Measurements from ENCODE around the gene PACSIN2.

DNA sequence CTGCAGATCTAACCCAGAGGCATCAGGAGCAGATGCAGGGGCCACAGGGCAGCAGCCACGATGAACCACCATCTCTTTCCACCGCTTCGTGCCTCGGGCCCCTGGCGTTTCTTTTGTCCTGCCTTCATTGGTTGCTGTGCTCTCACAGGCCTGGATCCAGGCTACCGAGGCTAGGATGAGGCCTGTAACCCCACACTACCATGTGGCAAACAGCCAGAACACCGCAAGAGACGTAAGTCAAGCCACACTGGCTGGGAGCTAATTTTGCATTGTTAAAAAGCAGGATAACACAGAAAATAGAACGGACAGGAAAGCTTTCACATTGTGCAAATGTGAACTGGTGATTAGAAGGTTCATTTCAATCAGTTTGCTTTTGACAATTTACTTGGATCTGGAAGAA is 142.1 kb downstream of the PACSIN2 start:
- TF ChIP-seq, protein P1, sequence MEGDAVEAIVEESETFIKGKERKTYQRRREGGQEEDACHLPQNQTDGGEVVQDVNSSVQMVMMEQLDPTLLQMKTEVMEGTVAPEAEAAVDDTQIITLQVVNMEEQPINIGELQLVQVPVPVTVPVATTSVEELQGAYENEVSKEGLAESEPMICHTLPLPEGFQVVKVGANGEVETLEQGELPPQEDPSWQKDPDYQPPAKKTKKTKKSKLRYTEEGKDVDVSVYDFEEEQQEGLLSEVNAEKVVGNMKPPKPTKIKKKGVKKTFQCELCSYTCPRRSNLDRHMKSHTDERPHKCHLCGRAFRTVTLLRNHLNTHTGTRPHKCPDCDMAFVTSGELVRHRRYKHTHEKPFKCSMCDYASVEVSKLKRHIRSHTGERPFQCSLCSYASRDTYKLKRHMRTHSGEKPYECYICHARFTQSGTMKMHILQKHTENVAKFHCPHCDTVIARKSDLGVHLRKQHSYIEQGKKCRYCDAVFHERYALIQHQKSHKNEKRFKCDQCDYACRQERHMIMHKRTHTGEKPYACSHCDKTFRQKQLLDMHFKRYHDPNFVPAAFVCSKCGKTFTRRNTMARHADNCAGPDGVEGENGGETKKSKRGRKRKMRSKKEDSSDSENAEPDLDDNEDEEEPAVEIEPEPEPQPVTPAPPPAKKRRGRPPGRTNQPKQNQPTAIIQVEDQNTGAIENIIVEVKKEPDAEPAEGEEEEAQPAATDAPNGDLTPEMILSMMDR (IDR thresholded peaks at IDR 0.05; ENCODE audit: borderline replicate concordance, extremely low read depth, low read length, poor library complexity, severe bottlenecking) = no peak
- no peak for TF ChIP-seq EZH2 (IDR thresholded peaks at IDR 0.05; ENCODE audit: borderline replicate concordance, low read depth, low read length, severe bottlenecking)
